Measurements from ENCODE around the gene KDM5A.

GRCh38 chr12:267581-268482, 121.3 kb downstream of the KDM5A start:
- no peak for TF ChIP-seq CTCF (IDR thresholded peaks at IDR 0.05; ENCODE audit: extremely low read depth in 1 of 2, insufficient read depth in 1 of 2, low read depth in 1 of 2, low read length in 2 of 2)
- no peak for TF ChIP-seq GATA2 (IDR thresholded peaks at IDR 0.05; ENCODE audit: insufficient read depth, insufficient read length, low read depth, low read length)
- no peak for TF ChIP-seq MAX (IDR thresholded peaks at IDR 0.05; ENCODE audit: insufficient read depth, insufficient read length)
- no peak for TF ChIP-seq POLR2AphosphoS5 (IDR thresholded peaks at IDR 0.05; ENCODE audit: insufficient read depth, low read depth, low read length)
- TF ChIP-seq JUN (IDR thresholded peaks at IDR 0.05; ENCODE audit: borderline replicate concordance, insufficient read depth, insufficient read length, low read depth): no peak
- no peak for TF ChIP-seq POLR2A (IDR thresholded peaks at IDR 0.05; ENCODE audit: low read depth, low read length)
- TF ChIP-seq MYC (IDR thresholded peaks at IDR 0.05; ENCODE audit: low read depth, low read length): no peak

Measured in endothelial cell of umbilical vein (primary cell).